HepG2 (cell line): ENCODE measurements around the gene CSNK2A1. TPM values are rescaled to one million over a fixed set of nuclear protein-coding genes. Genes with fewer than 3 reads are reported as not detected.

Experiments
- ATM ChIP-seq: fragments of 450-650 bp; IDR thresholded peaks from 2 replicates; pipeline ENCODE4 v1.7.1; 2017; ENCODE audit warnings: mild to moderate bottlenecking, borderline replicate concordance
- BRD4 ChIP-seq: sonication (generic); formaldehyde crosslinking; IDR thresholded peaks from 2 replicates; pipeline ENCODE4 v1.4.0; 2020; ENCODE audit warnings: missing genetic modification reagents
- KAT7 ChIP-seq: IDR thresholded peaks from 2 replicates; pipeline ENCODE4 v1.6.1; 2018; ENCODE audit warnings: borderline replicate concordance, missing compliant biosample characterization
- KLF12 ChIP-seq: sonication (generic); formaldehyde crosslinking; IDR thresholded peaks from 2 replicates; pipeline ENCODE4 v1.4.0; 2020; ENCODE audit warnings: missing genetic modification reagents, borderline replicate concordance
- MIER3 ChIP-seq: IDR thresholded peaks from 2 replicates; pipeline ENCODE4 v1.6.1; 2016; ENCODE audit warnings: missing compliant biosample characterization, borderline replicate concordance
- NFE2L2 ChIP-seq: fragments of 150-350 bp; IDR thresholded peaks from 2 replicates; pipeline ENCODE4 v1.6.1; 2014; ENCODE audit warnings: low read length
- ONECUT2 ChIP-seq: sonication (generic); formaldehyde crosslinking; IDR thresholded peaks from 2 replicates; pipeline ENCODE4 v1.4.0; 2020; ENCODE audit warnings: missing genetic modification reagents
- RXRA ChIP-seq: sonication (generic); formaldehyde crosslinking; IDR thresholded peaks from 2 replicates; pipeline ENCODE4 v1.5.1; 2020; ENCODE audit warnings: missing genetic modification reagents
- SOX6 ChIP-seq, 2 experiments: fragments of 450-650 bp in 1 of 2; sonication (generic) in 1 of 2; formaldehyde crosslinking in 1 of 2; IDR thresholded peaks; 2 replicates each; pipeline versions ENCODE4 v1.4.0 to v1.6.1; 2017 to 2020; ENCODE audit warnings: antibody characterized with exemption in 1 of 2, mild to moderate bottlenecking in 1 of 2, missing genetic modification reagents in 1 of 2
- ZKSCAN8 ChIP-seq: IDR thresholded peaks from 2 replicates; pipeline ENCODE4 v1.6.1; 2016; ENCODE audit warnings: borderline replicate concordance, missing genetic modification reagents, missing compliant biosample characterization
- ZNF124 ChIP-seq: sonication (generic); formaldehyde crosslinking; IDR thresholded peaks from 2 replicates; pipeline ENCODE4 v1.4.0; 2020; ENCODE audit warnings: missing genetic modification reagents
- ZNF274 ChIP-seq: sonication (generic); formaldehyde crosslinking; IDR thresholded peaks from 2 replicates; pipeline ENCODE4 v1.5.1; 2020; ENCODE audit warnings: mild to moderate bottlenecking, missing genetic modification reagents
- ZNF460 ChIP-seq: sonication (generic); formaldehyde crosslinking; IDR thresholded peaks from 2 replicates; pipeline ENCODE4 v1.5.1; 2020; ENCODE audit warnings: missing genetic modification reagents, mild to moderate bottlenecking, borderline replicate concordance
- ZNF546 ChIP-seq: sonication (generic); formaldehyde crosslinking; conservative IDR thresholded peaks from 2 replicates; pipeline ENCODE4 v1.8.1; 2023; ENCODE audit warnings: mild to moderate bottlenecking, missing genetic modification reagents
- ZNF660 ChIP-seq: sonication (generic); formaldehyde crosslinking; IDR thresholded peaks from 2 replicates; pipeline ENCODE4 v1.5.1; 2020; ENCODE audit warnings: mild to moderate bottlenecking, low read depth, missing genetic modification reagents, borderline replicate concordance
- ZNF749 ChIP-seq: sonication (generic); formaldehyde crosslinking; IDR thresholded peaks from 2 replicates; pipeline ENCODE4 v1.8.0; 2022; ENCODE audit warnings: mild to moderate bottlenecking, missing genetic modification reagents, moderate library complexity, borderline replicate concordance
- polyA plus RNA-seq, 8 experiments: library from polyadenylated mRNA; depleted of rRNA in 3 of 8; stranded (reverse) in 7 of 8; unstranded in 1 of 8; fragments of >200 nt; fragmentation: Illumina TruSeq in 4 of 8; extraction: Trizol in 4 of 8; gene quantifications; 2 replicates each; pipeline versions ENCODE4 v1.2.1 to v1.2.3, GENCODE V29; 2011 to 2016; ENCODE audit warnings: low read depth in 4 of 8, missing spikeins in 1 of 8, mixed read lengths in 1 of 8; ENCODE audit not compliant: insufficient read depth in 1 of 8
- total RNA-seq, 5 experiments: library from RNA; depleted of rRNA; stranded (reverse); fragments of >200 nt; fragmentation: Illumina TruSeq; extraction: Trizol; gene quantifications; 2 replicates each; pipeline ENCODE4 v1.2.3, GENCODE V29; 2016; ENCODE audit warnings: low read depth in 1 of 5
- TF ChIP-seq, protein P1 (sequence below): sonication (generic); formaldehyde crosslinking; IDR thresholded peaks from 2 replicates; pipeline ENCODE4 v1.5.1; 2020; ENCODE audit warnings: mild to moderate bottlenecking, moderate library complexity, missing genetic modification reagents
- TF ChIP-seq, protein P2 (sequence below): sonication (generic); formaldehyde crosslinking; IDR thresholded peaks from 2 replicates; pipeline ENCODE4 v1.8.1; 2023; ENCODE audit warnings: mild to moderate bottlenecking, missing genetic modification reagents, borderline replicate concordance
- TF ChIP-seq, protein P3 (sequence below): sonication (generic); formaldehyde crosslinking; IDR thresholded peaks from 2 replicates; pipeline ENCODE4 v1.5.0; 2020; ENCODE audit warnings: mild to moderate bottlenecking, missing genetic modification reagents, borderline replicate concordance

Gene CSNK2A1
- total and polyA plus RNA-seq, 2 of the 13 experiments (the other 11 are each of a cell fraction or from before 2014, with no cell fraction given), result 153 to 231 TPM

DNA sequence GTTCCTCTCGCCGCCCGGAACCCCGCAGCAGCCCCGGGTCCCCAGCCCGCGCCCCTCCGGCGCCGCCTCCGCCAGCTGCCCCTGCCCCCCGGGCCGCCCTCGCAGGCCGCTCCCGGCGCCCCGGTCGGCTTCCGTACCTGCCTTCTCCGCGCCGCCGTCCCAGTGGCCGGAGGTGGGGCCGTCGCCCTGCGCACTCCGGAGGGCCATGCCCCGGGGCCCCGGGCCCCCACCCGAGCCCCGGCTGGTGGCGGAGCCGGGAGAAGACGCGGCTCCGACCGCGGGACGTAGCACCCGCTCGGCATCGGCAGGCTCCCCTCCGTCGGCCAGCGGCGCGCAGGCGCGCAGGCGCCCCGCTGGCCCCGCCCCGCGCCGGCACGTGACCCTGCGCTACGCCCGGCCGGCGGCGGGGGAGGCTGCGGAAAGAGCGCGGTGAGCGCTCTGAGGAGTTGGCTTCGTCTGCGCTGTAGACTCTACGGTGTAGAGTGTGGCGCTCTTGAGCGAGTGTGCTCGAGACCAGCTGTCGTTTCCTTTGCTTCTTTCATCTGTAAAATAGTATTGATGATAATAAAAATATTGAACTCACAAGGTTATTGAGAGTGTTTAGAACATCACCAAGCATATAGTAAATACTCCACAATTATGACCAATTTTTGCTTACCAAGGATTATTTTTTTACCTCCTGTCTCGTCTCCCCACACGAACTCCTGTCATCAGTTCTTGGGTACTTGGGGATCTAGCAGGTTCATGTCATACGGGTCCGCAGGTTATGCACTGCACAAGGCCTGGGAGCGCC lies 81.2 kb downstream of the CSNK2A1 start, which contains the start of gene TBC1D20 (continued):
- no peak for TF ChIP-seq ZNF546 (CRISPR knock-in tag)
- TF ChIP-seq, protein P1, sequence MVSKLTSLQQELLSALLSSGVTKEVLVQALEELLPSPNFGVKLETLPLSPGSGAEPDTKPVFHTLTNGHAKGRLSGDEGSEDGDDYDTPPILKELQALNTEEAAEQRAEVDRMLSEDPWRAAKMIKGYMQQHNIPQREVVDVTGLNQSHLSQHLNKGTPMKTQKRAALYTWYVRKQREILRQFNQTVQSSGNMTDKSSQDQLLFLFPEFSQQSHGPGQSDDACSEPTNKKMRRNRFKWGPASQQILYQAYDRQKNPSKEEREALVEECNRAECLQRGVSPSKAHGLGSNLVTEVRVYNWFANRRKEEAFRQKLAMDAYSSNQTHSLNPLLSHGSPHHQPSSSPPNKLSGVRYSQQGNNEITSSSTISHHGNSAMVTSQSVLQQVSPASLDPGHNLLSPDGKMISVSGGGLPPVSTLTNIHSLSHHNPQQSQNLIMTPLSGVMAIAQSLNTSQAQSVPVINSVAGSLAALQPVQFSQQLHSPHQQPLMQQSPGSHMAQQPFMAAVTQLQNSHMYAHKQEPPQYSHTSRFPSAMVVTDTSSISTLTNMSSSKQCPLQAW, result no peak
- no peak; the same call in none of the 2 replicates for TF ChIP-seq ZNF274
- TF ChIP-seq ZNF660 (CRISPR knock-in tag), result no peak
- 0 out of 2 replicates have a peak, but pooled peaks have one; percentile 8 for TF ChIP-seq KAT7 (CRISPR knock-in tag)
- no peak for TF ChIP-seq ZNF460 (CRISPR knock-in tag)
- no peak for TF ChIP-seq ATM
- TF ChIP-seq, protein P2, sequence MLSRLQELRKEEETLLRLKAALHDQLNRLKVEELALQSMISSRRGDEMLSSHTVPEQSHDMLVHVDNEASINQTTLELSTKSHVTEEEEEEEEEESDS, result no peak
- no peak for TF ChIP-seq RXRA
- peak; percentile 11; the same call in 1 of the 2 replicates for TF ChIP-seq ZNF749 (CRISPR knock-in tag)
- 0 out of 2 replicates have a peak, but pooled peaks have one; percentile 14 for TF ChIP-seq ONECUT2 (CRISPR knock-in tag)
- peak; percentile 64; the same call in 1 of the 2 replicates for TF ChIP-seq ZNF124 (CRISPR knock-in tag)
- TF ChIP-seq, protein P3, sequence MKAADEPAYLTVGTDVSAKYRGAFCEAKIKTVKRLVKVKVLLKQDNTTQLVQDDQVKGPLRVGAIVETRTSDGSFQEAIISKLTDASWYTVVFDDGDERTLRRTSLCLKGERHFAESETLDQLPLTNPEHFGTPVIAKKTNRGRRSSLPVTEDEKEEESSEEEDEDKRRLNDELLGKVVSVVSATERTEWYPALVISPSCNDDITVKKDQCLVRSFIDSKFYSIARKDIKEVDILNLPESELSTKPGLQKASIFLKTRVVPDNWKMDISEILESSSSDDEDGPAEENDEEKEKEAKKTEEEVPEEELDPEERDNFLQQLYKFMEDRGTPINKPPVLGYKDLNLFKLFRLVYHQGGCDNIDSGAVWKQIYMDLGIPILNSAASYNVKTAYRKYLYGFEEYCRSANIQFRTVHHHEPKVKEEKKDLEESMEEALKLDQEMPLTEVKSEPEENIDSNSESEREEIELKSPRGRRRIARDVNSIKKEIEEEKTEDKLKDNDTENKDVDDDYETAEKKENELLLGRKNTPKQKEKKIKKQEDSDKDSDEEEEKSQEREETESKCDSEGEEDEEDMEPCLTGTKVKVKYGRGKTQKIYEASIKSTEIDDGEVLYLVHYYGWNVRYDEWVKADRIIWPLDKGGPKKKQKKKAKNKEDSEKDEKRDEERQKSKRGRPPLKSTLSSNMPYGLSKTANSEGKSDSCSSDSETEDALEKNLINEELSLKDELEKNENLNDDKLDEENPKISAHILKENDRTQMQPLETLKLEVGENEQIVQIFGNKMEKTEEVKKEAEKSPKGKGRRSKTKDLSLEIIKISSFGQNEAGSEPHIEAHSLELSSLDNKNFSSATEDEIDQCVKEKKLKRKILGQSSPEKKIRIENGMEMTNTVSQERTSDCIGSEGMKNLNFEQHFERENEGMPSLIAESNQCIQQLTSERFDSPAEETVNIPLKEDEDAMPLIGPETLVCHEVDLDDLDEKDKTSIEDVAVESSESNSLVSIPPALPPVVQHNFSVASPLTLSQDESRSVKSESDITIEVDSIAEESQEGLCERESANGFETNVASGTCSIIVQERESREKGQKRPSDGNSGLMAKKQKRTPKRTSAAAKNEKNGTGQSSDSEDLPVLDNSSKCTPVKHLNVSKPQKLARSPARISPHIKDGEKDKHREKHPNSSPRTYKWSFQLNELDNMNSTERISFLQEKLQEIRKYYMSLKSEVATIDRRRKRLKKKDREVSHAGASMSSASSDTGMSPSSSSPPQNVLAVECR (CRISPR knock-in tag), result peak; percentile 74
- TF ChIP-seq NFE2L2, result no peak
- 0 out of 2 replicates have a peak, but pooled peaks have one; percentile 28 for TF ChIP-seq KLF12 (CRISPR knock-in tag)
- no peak for TF ChIP-seq BRD4 (CRISPR knock-in tag)
- TF ChIP-seq ZKSCAN8 (CRISPR knock-in tag), result no peak
- no peak for TF ChIP-seq SOX6 (IDR thresholded peaks at IDR 0.05)
- no peak; the same call in 1 of the 2 replicates for TF ChIP-seq SOX6 (CRISPR knock-in tag; IDR thresholded peaks at IDR 0.05)
- TF ChIP-seq MIER3, result no peak; the same call in 1 of the 2 replicates
